Ishikawa (cell line): ENCODE data around the gene PCDHA10.
"Not testable (repeated sequence)": the region's sequence is repeated elsewhere in the genome, so short reads cannot be mapped to it uniquely, and the experiment has no call there.

Experiments used
- CEBPB ChIP-seq: IDR thresholded peaks from 2 replicates; pipeline ENCODE4 v1.6.1; 2012
- CREB1 ChIP-seq: IDR thresholded peaks from 2 replicates; pipeline ENCODE4 v1.6.1; 2012; ENCODE audit warnings: low read depth
- EGR1 ChIP-seq: IDR thresholded peaks from 2 replicates; pipeline ENCODE4 v1.6.1; 2012
- EP300 ChIP-seq: IDR thresholded peaks from 2 replicates; pipeline ENCODE4 v1.6.1; 2012; ENCODE audit warnings: borderline replicate concordance
- FOXM1 ChIP-seq: IDR thresholded peaks from 2 replicates; pipeline ENCODE4 v1.6.1; 2012; ENCODE audit warnings: low read depth, borderline replicate concordance
- MAX ChIP-seq: IDR thresholded peaks from 2 replicates; pipeline ENCODE4 v1.6.1; 2012
- NFIC ChIP-seq: IDR thresholded peaks from 2 replicates; pipeline ENCODE4 v1.6.1; 2012
- RAD21 ChIP-seq: IDR thresholded peaks from 2 replicates; pipeline ENCODE4 v1.6.1; 2012; ENCODE audit warnings: low read depth
- REST ChIP-seq: IDR thresholded peaks from 2 replicates; pipeline ENCODE4 v1.6.1; 2012; ENCODE audit warnings: low read depth, mild to moderate bottlenecking
- TAF1 ChIP-seq: IDR thresholded peaks from 2 replicates; pipeline ENCODE4 v1.6.1; 2012; ENCODE audit warnings: low read depth, mild to moderate bottlenecking
- TCF12 ChIP-seq: IDR thresholded peaks from 2 replicates; pipeline ENCODE4 v1.6.1; 2012; ENCODE audit warnings: low read depth
- TEAD4 ChIP-seq: IDR thresholded peaks from 2 replicates; pipeline ENCODE4 v1.6.1; 2012
- USF1 ChIP-seq: IDR thresholded peaks from 2 replicates; pipeline ENCODE4 v1.6.1; 2012
- YY1 ChIP-seq: IDR thresholded peaks from 2 replicates; pipeline ENCODE4 v1.6.1; 2012; ENCODE audit warnings: low read depth
- ZBTB7A ChIP-seq: IDR thresholded peaks from 2 replicates; pipeline ENCODE4 v1.6.1; 2012; ENCODE audit warnings: low read depth

Gene PCDHA10

GRCh38 chr5:140848139-140849102 is 7.3 kb upstream of the PCDHA10 start, which contains the start of gene PCDHA9:
PCDHA9 (plus strand) TSS chr5:140848382; CDS start chr5:140848496, 114 bp downstream.
- TF ChIP-seq ZBTB7A, YY1, TCF12: not testable (repeated sequence)

GRCh38 chr5:140857177-140857986 is 1.7 kb downstream of the PCDHA10 start:
- no peak for TF ChIP-seq TAF1

GRCh38 chr5:140857987-140858240 is 2.2 kb downstream of the PCDHA10 start:
- TF ChIP-seq TEAD4 (no peak), CREB1 (no peak), EP300 (no peak), TCF12 (no peak), REST (no peak), MAX (no peak), FOXM1 (no peak), ZBTB7A (no peak), EGR1 (no peak)

GRCh38 chr5:140862441-140863295 is 7.0 kb downstream of the PCDHA10 start:
- TF ChIP-seq TAF1 (no peak), NFIC (no peak), MAX (no peak), REST (no peak), FOXM1 (no peak), CREB1 (no peak), ZBTB7A (no peak), TEAD4 (no peak), CEBPB (no peak)

GRCh38 chr5:140868721-140869554 is 13.2 kb downstream of the PCDHA10 start, which contains the start of gene PCDHA11:
PCDHA11 (plus strand) TSS chr5:140868957; CDS start chr5:140869104, 147 bp downstream.
- no peak for TF ChIP-seq ZBTB7A
- no peak for TF ChIP-seq NFIC
- TF ChIP-seq FOXM1: no peak
- no peak for TF ChIP-seq CREB1
- no peak for TF ChIP-seq CEBPB
- peak; percentile 44 for TF ChIP-seq RAD21
- TF ChIP-seq USF1: no peak
- TF ChIP-seq EGR1: no peak
